ENCODE results near the gene FTL.

The FTL gene

GRCh38 chr19:48966541-48967345, 1.6 kb downstream of the FTL start:
- DNase-seq = peak; percentile 85

DNA sequence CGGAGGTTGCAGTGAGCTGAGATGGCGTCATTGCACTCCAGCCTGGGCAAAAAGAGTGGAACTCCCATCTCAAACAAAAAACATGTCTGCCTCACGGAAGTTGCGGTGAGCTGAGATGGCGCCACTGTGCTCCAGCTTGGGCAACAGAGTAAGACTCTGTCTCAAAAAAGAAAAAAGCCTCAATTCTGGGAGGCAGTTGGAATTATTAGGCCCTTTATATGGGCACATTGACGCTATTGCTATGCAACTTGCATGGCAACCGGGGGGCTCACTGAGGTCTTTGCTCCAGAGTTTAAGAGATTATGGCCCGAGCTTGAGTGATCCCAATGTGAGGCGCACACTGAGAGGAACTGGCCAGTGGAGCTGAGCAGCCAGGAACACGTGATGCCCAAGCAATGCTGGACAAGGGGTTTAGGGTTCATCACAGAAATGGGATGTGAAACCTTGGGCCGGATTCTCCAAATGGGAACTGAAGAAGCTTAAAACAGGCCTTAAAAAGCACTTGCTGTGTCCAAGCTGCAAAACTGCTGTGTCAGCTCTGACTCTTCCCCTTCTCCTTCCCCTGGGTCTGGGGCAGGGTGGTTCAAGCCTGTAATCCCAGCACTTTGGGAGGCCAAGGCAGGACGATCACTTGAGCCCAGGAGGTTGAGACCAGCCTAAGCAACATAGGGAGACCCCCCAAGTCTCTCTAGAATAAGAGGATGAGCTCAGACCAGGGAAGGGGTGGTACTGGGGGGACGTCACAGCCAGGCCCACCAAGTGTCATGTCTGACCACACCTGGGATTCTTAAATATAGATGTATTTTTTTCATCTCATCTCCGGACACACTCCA, 2.5 kb downstream of the FTL start:
- DNase-seq = peak; percentile 66

GRCh38 chr19:48968179-48968661, 3.1 kb downstream of the FTL start:
- DNase-seq = no peak

DNA sequence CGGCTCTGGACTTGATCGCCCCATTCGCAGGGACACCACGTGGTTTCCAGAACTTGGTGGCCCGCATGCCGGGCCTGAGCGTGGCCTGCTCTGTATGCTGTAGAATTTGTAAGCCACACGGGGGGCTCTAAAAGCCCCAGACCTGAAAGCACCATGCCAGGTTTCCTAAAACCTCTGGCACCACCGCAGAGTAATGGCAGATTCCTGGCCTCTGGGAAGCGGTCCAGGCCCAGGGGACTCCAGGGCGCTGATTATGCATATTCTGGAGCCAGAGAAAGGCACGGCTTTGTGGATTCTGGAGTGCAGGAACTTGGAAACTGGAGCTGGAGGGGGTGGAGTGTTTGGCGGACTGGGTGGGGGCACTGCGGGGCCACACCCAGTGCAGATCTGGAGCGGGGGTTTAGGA, 3.7 kb downstream of the FTL start:
- no peak for DNase-seq

GRCh38 chr19:48969276-48970138, 4.4 kb downstream of the FTL start:
- peak; percentile 83 for DNase-seq

DNA sequence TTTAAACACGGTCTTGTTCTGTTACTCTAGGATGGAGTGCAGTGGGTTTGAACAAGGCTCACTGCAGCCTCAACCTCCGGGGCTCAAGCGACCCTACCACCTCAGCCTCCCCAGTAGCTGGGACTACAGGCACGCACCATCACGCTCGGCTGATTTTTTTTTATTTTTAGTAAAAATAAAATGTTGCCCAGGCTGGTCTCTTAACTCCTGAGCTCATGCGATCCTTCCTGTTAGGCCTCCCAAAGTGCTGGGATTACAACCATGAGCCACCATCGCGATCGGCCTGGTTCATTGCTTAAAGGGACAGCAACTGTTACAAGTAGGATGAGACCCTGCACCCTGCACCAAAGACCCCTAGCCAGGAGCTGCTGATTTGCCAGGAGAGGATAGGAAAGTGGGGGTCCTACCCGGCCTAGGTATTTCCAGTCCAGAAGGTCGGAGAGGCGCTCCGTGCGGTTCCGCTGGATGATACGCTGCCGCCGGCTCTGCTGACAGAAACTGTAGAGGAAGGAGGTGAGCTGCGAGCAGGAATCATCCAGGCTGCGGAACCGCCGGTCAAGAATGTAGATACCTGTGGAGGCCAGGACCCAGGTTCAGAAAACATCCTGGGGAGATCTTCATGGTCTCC, 5.1 kb downstream of the FTL start:
- no peak for DNase-seq

DNA sequence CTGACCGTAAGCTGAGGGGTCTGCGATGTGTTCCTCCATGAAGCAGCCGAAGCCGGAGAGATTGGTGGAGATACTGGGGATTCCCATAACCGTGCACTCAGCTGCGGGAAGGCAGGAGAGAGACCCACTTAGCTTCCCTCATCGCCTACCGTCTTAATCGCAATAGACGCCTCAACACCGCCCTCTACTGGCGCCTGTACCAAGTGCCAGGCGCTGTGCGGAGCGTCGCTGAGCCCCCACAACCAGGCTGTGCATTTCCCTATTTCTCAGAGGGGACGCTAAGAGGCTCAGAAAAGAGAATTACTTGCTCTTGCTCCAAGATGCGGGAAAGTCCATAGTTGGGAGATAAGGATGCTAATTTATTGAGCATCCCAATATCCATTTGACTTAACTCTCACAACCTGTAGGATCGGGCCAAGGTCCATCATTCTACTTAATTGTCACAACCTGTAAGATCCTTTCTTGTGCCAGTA, 5.8 kb downstream of the FTL start:
- DNase-seq = peak; percentile 96

DNA sequence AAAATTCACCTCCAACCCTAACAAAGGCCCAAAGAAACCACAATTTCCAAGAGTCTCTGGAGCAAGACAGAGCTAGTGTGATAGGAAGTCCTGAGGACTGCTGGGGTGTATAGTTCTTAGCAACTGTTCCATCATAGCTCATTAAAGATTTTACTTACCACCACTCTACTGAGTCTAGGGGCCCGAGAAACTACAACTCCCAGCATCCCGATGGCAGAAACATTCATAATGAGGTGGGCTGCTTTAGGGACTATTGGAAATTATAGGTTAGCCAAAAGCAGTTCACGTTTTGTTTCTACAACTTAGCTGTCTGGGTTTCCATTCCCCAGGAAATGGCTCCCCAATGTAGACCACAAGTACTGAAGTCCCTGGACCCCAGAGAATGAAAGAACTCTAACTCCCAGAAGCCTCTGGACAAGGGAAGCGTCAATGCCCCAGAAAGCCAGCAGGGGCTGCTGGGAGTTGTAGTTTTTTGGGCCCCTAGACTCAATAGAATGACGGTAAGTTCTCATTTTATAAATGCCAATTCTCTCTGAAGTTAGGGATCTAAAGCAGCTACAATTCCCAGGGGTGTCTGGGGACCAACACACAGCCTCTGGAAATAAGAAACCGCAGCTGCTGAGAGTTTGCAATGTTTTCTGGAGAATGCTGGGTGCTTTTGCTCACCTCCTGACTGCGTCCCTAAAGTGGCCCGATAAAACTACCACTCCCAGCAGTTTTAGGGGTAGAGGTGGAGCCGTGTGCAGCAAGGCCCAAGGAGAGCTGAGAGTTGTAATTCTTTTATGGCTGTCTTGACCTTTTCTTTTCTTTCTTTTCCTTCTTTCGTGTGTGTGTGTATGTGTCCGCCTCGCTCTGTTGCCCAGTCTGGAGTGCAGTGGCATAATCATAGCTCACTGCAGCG, 11.1 kb downstream of the FTL start:
- peak; percentile 55 for DNase-seq

DNA sequence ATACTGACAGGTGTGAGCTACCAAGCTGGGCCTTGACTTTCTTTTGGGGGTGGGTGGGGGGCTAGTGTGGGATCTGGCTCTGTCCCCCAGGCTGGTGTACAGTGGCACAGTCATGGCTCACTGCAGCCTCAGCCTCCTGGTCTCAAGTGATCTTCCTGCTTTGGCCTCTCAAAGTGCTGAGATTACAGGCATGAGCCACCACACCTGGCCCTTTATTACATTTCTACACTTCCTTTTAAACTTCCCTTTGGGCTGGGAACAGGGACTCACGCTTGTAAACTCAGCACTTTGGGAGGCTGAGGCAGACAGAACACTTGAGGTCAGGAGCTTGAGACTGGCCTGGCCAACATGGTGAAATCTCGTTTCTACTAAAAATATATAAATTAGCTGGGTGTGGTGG, 12.0 kb downstream of the FTL start:
- no peak for DNase-seq

GRCh38 chr19:48982280-48982679, 17.2 kb downstream of the FTL start:
- DNase-seq = no peak

DNA sequence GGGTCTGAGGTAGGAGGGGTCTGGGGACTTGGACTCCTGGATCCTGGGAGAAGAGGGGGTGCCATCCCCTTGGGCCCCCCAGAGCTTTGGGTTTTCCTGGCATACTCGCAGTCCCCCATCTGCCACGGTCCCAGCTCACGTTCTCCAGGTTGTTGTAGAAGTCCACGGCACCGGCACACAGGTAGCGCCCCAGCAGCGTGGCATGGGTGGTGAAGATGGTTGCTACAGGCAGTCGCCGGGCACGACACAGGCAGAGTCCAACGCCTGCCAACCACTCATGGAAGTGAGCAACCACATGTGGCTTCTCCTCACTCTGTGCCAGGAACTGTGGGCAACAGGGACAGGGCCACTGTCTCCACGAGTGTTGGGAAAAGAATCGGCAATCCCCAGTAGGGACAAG, 20.6 kb downstream of the FTL start:
- no peak for DNase-seq

DNA sequence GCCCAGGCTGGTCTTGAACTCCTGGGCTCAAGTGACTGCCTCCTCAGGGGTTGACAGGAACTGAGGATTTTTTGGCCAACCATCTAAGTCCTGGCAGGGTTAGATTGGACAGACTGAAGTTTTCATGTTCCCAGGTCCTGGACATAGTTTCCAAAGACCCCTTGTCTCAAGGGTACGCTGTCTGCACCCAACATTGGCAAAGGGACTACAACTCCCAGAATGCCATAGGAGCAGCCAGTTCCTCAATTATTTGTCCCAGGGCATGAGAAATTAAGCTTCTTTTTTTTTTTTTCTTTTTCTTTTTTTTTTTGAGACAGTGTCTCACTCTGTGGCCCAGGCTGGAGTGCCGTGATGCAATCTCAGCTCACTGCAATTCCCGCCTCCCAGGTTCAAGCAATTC, 21.1 kb downstream of the FTL start:
- no peak for DNase-seq

- DNase-seq = no peak
These were observed 22.2 kb downstream of the FTL start for GRCh38 chr19:48987323-48987722.

DNA sequence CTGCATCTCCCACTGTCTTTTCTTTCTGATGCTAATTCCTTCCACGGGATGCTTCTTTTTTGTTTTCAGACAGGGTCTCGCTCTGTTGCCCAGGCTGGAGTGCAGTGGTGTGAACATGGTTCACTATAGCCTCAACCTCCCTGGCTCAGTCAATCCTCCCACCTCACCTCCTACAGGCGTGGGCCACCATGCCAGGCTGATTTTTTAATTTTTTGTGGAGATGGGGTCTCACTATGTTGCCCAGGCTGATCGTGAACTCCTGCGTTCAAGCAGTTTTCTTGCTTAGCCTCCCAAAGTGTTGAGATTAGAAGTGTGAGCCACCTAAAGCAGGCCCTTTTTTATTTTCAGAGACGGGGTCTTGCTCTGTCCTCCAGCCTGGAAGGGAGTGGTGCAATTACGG, 23.2 kb downstream of the FTL start:
- no peak for DNase-seq

GRCh38 chr19:48988860-48989259, 23.8 kb downstream of the FTL start:
- DNase-seq = no peak

DNA sequence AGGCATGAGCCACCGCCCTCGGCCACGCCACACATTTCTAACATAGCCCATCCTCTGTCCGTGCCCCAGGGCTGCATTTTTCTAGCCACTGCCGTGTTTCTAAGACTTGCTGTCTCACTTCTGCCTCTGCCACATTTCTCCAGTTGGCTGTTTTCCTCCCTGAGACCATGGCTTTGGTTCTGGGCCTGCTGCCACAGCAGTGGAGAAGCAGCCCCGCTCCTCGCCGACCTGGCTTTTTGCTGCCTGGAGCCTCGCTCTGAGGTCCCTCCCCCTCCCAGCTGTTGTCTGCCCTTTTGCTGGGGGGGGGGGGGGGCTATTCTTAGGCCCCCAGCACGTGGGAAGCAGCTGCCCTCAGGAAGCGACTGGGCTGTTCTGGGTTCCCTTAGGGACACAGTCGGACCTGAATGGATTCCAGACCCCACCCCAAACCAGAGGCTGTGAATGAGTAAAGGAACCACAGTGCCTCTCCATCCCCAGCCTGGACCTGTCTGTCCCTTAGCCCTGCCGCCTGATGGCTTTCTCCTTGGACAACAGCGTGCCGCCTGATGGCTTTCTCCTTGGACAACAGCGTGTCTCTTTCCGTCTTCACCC, 24.7 kb downstream of the FTL start:
- no peak for DNase-seq

GRCh38 chr19:48990400-48990799, 25.3 kb downstream of the FTL start:
- no peak for DNase-seq

GRCh38 chr19:48991011-48991609, 26.0 kb downstream of the FTL start:
- DNase-seq = no peak

DNA sequence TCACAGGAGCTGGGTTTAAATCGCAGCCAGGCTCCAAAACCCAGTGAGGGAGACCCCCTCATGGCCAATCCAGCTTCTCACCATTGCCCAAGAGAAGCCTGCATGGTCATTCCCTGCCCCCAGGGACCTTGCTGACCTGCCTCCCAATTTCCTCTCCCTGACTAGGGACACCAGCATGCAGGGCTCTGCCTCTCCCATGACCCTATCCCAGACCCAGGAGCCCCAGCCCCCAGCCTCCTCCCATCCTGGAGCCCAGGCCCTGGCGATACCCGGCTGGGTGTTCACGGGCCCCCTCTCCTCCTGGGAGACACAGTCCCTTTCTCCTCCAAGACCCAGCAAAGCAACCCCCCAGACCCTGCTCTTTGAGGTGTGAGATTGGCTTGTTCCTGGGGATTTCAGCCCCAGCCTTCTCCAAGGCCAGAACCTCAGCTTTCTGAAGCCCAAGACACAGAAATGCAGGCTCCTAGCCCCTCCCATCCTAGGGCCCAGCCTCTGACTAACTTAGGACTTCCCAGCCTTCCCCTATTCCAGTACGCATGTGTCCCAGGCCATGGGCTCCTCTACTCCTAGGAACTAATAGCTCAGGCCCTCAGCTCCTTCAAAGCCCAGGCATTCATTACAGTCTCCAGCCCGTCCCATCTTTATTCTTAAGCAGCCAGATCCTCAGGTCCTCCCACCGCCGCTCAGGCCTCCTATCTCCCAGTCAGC, 26.9 kb downstream of the FTL start:
- DNase-seq = peak; percentile 58
